Measurements from ENCODE around the gene PRKAR2A. TPM values are rescaled to one million over a fixed set of nuclear protein-coding genes. Genes with fewer than 3 reads are reported as not detected.
A peak's percentile ranks its signal among the peaks of the same experiment; 100 is the strongest.

PRKAR2A gene
- total RNA-seq, 2 experiments from 2014 or later: 47.4 to 48.3 TPM

GRCh38 chr3:48748754-48749153 is 98.9 kb downstream of the PRKAR2A start:
- Histone ChIP-seq H3K36me3 (ENCODE audit: insufficient read depth, low read length) (peaks cover 46% of the 10 kb centered on the region), H3K9me3 (ENCODE audit: control insufficient read depth in 1 of 2, insufficient read depth in 1 of 2, low read length in 2 of 2) (no peaks in the 10 kb centered on the region), H3K27ac (ENCODE audit: low read depth in 1 of 2, low read length in 2 of 2) (no peak overlapping the region), H3K4me1 (ENCODE audit: insufficient read depth, low read length) (no peaks in the 10 kb centered on the region), H3K27me3 (ENCODE audit: control insufficient read depth in 1 of 2, insufficient read depth in 2 of 2, low read length in 2 of 2) (no peaks in the 10 kb centered on the region), H3K4me3 (ENCODE audit: low read length) (no peak overlapping the region)
- Mint-ChIP-seq H3K4me3 (no peak overlapping the region), H3K9me3 (no peaks in the 10 kb centered on the region), H3K27ac (no peak overlapping the region), H3K36me3 (ENCODE audit: low read depth) (peaks cover 57% of the 10 kb centered on the region), H3K4me1 (ENCODE audit: low read depth) (no peaks in the 10 kb centered on the region), H3K27me3 (no peaks in the 10 kb centered on the region)
- intact Hi-C loops (cut with DNase I, micrococcal nuclease): no loop called here
- POLR2A ChIA-PET: no interaction called here
- peak in 3 of 14 experiments; percentile 4 to 53 (median 43) for DNase-seq
- TF ChIP-seq CTCF (IDR thresholded peaks at IDR 0.05): no peak
- CTCF ChIA-PET: no interaction called here
- ATAC-seq (ENCODE audit: poor library complexity): no peak

- ATAC-seq (ENCODE audit: poor library complexity) (no peak), DNase-seq (no peak)
- no peaks in the 10 kb centered on the region for H3K4me1 Mint-ChIP-seq (ENCODE audit: low read depth)
- TF ChIP-seq CTCF (IDR thresholded peaks at IDR 0.05): no peak
- Histone ChIP-seq H3K4me1 (ENCODE audit: insufficient read depth, low read length) (no peaks in the 10 kb centered on the region), H3K4me3 (ENCODE audit: low read length) (no peak overlapping the region), H3K9me3 (ENCODE audit: control insufficient read depth in 1 of 2, insufficient read depth in 1 of 2, low read length in 2 of 2) (no peaks in the 10 kb centered on the region), H3K27me3 (ENCODE audit: control insufficient read depth in 1 of 2, insufficient read depth in 2 of 2, low read length in 2 of 2) (no peaks in the 10 kb centered on the region), H3K27ac (ENCODE audit: low read depth in 1 of 2, low read length in 2 of 2) (no peak overlapping the region), H3K36me3 (ENCODE audit: insufficient read depth, low read length) (peaks cover 46% of the 10 kb centered on the region)
- intact Hi-C loops (cut with DNase I, micrococcal nuclease): no loop called here
- H3K27ac Mint-ChIP-seq: no peak overlapping the region
- no peak overlapping the region for H3K4me3 Mint-ChIP-seq
- ChIA-PET POLR2A (no interaction called here), CTCF (no interaction called here)
- H3K27me3 Mint-ChIP-seq: no peaks in the 10 kb centered on the region
- no peaks in the 10 kb centered on the region for H3K9me3 Mint-ChIP-seq
- H3K36me3 Mint-ChIP-seq (ENCODE audit: low read depth): peaks cover 51% of the 10 kb centered on the region
These were observed 100.0 kb downstream of the PRKAR2A start for GRCh38 chr3:48747706-48748105.

GRCh38 chr3:48747015-48747615 is 100.6 kb downstream of the PRKAR2A start:
- Histone ChIP-seq H3K9me3 (ENCODE audit: control insufficient read depth in 1 of 2, insufficient read depth in 1 of 2, low read length in 2 of 2) (no peaks in the 10 kb centered on the region), H3K27ac (ENCODE audit: low read depth in 1 of 2, low read length in 2 of 2) (no peak overlapping the region), H3K4me1 (ENCODE audit: insufficient read depth, low read length) (no peaks in the 10 kb centered on the region), H3K36me3 (ENCODE audit: insufficient read depth, low read length) (peaks cover 41% of the 10 kb centered on the region), H3K4me3 (ENCODE audit: low read length) (no peak overlapping the region), H3K27me3 (ENCODE audit: control insufficient read depth in 1 of 2, insufficient read depth in 2 of 2, low read length in 2 of 2) (no peaks in the 10 kb centered on the region)
- Mint-ChIP-seq H3K36me3 (ENCODE audit: low read depth) (peaks cover 47% of the 10 kb centered on the region), H3K27me3 (no peaks in the 10 kb centered on the region), H3K27ac (no peak overlapping the region), H3K4me1 (ENCODE audit: low read depth) (no peaks in the 10 kb centered on the region), H3K4me3 (no peak overlapping the region), H3K9me3 (no peaks in the 10 kb centered on the region)
- ATAC-seq (ENCODE audit: poor library complexity) (no peak), DNase-seq (no peak)
- ChIA-PET CTCF (interaction anchor here (0.6 to 0.7 kb wide), 2 partner anchors 161 to 205 kb away, joined by 4 read pairs; no protein-coding TSS in a partner anchor), POLR2A (interaction anchor here (0.6 kb wide), 1 partner anchor 762 kb away, joined by 3 read pairs; no protein-coding TSS in a partner anchor)
- TF ChIP-seq CTCF (IDR thresholded peaks at IDR 0.05): no peak
- intact Hi-C loops (cut with DNase I, micrococcal nuclease): no loop called here
